ENCODE results near the gene IL17C. TPM values are rescaled to one million over a fixed set of nuclear protein-coding genes. Genes with fewer than 3 reads are reported as not detected.
A peak's percentile ranks its signal among the peaks of the same experiment; 100 is the strongest.

The IL17C gene
- total and polyA plus RNA-seq, 2 donors (not counting 1 experiment from before 2014, with no cell fraction given), result 1.3 to 1.5 TPM

GRCh38 chr16:88619859-88620815 lies 18.2 kb upstream of the IL17C start:
- no peaks in the 10 kb centered on the region for H3K27me3 Mint-ChIP-seq
- H3K27ac ChIP-seq (ENCODE audit: low read length in 2 of 2), result no peak overlapping the region
- no peaks in the 10 kb centered on the region for H3K9me3 ChIP-seq (ENCODE audit: control extremely low read depth in 1 of 3, control insufficient read depth in 2 of 3, insufficient read depth in 1 of 3, low read length in 2 of 3)
- no peak for DNase-seq
- intact Hi-C loops (cut with micrococcal nuclease), result no loop called here
- H3K4me1 Mint-ChIP-seq, result no peaks in the 10 kb centered on the region
- no peak overlapping the region for H2AFZ ChIP-seq (ENCODE audit: insufficient read depth, low read depth, low read length, poor library complexity, severe bottlenecking)
- ChIA-PET POLR2A (interaction anchor here (0.6 to 1.8 kb wide), 4 partner anchors 12 to 28 kb away, joined by 3 to 6 read pairs (median 4); no protein-coding TSS in a partner anchor), CTCF (interaction anchor here (0.6 kb wide), 1 partner anchor 46 kb away, joined by 6 read pairs; no protein-coding TSS in a partner anchor)
- no peak overlapping the region for H3K4me2 ChIP-seq (replicated peaks; ENCODE audit: low read depth, low read length, poor library complexity, severe bottlenecking)
- H3K4me1 ChIP-seq (ENCODE audit: control insufficient read depth in 2 of 2, insufficient read depth in 2 of 2, low read length in 2 of 2), result no peaks in the 10 kb centered on the region
- H3K9me3 Mint-ChIP-seq (ENCODE audit: insufficient read depth), result no peaks in the 10 kb centered on the region
- H3K4me3 Mint-ChIP-seq, result no peak overlapping the region
- no peaks in the 10 kb centered on the region for H3K27me3 ChIP-seq (replicated peaks in 1 of 4; ENCODE audit: control extremely low read depth in 1 of 4, control insufficient read depth in 3 of 4, insufficient read depth in 4 of 4, low read length in 3 of 4)
- H3K27ac Mint-ChIP-seq, result no peak overlapping the region
- TF ChIP-seq, protein P1, sequence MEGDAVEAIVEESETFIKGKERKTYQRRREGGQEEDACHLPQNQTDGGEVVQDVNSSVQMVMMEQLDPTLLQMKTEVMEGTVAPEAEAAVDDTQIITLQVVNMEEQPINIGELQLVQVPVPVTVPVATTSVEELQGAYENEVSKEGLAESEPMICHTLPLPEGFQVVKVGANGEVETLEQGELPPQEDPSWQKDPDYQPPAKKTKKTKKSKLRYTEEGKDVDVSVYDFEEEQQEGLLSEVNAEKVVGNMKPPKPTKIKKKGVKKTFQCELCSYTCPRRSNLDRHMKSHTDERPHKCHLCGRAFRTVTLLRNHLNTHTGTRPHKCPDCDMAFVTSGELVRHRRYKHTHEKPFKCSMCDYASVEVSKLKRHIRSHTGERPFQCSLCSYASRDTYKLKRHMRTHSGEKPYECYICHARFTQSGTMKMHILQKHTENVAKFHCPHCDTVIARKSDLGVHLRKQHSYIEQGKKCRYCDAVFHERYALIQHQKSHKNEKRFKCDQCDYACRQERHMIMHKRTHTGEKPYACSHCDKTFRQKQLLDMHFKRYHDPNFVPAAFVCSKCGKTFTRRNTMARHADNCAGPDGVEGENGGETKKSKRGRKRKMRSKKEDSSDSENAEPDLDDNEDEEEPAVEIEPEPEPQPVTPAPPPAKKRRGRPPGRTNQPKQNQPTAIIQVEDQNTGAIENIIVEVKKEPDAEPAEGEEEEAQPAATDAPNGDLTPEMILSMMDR (IDR thresholded peaks at IDR 0.05), result no peak
- TF ChIP-seq EZH2 (IDR thresholded peaks at IDR 0.05; ENCODE audit: borderline replicate concordance, insufficient read depth, low read depth, low read length, poor library complexity, severe bottlenecking), result no peak
- ATAC-seq (ENCODE audit: low read depth), result peak; percentile 28
- peaks cover 52% of the 10 kb centered on the region for H3K79me2 ChIP-seq (ENCODE audit: control insufficient read depth, insufficient read depth, low read length)
- peaks cover 78% of the 10 kb centered on the region for H4K20me1 ChIP-seq (ENCODE audit: control insufficient read depth, insufficient read depth, low read length, poor library complexity, severe bottlenecking)
- no peak overlapping the region for H3K9ac ChIP-seq (ENCODE audit: low read length)
- no peak overlapping the region for H3K4me3 ChIP-seq (ENCODE audit: control extremely low read depth in 1 of 5, extremely low read depth in 1 of 5, insufficient read depth in 1 of 5, low read depth in 2 of 5, low read length in 4 of 5)
- peaks cover 0 to 61% of the 10 kb centered on the region in 2 experiments for H3K36me3 ChIP-seq (replicated peaks in 1 of 2; ENCODE audit: control extremely low read depth in 1 of 2, control insufficient read depth in 1 of 2, extremely low read depth in 1 of 2, insufficient read depth in 2 of 2, low read length in 1 of 2)
- WGBS (ENCODE audit: insufficient coverage), result 93% methylated on average over 8 of the region's 14 CpGs

GRCh38 chr16:88622125-88622524 lies 16.2 kb upstream of the IL17C start:
- Histone ChIP-seq H3K27ac (ENCODE audit: low read length in 2 of 2) (no peak overlapping the region), H3K27me3 (replicated peaks in 1 of 4; ENCODE audit: control extremely low read depth in 1 of 4, control insufficient read depth in 3 of 4, insufficient read depth in 4 of 4, low read length in 3 of 4) (no peaks in the 10 kb centered on the region), H3K79me2 (ENCODE audit: control insufficient read depth, insufficient read depth, low read length) (peaks cover 33% of the 10 kb centered on the region), H3K9me3 (ENCODE audit: control extremely low read depth in 1 of 3, control insufficient read depth in 2 of 3, insufficient read depth in 1 of 3, low read length in 2 of 3) (no peaks in the 10 kb centered on the region), H3K4me3 (ENCODE audit: control extremely low read depth in 1 of 5, extremely low read depth in 1 of 5, insufficient read depth in 1 of 5, low read depth in 2 of 5, low read length in 4 of 5) (no peak overlapping the region), H3K9ac (ENCODE audit: low read length) (no peak overlapping the region), H3K36me3 (replicated peaks in 1 of 2; ENCODE audit: control extremely low read depth in 1 of 2, control insufficient read depth in 1 of 2, extremely low read depth in 1 of 2, insufficient read depth in 2 of 2, low read length in 1 of 2) (peaks cover 0 to 62% of the 10 kb centered on the region in 2 experiments), H2AFZ (ENCODE audit: insufficient read depth, low read depth, low read length, poor library complexity, severe bottlenecking) (no peak overlapping the region), H3K4me1 (ENCODE audit: control insufficient read depth in 2 of 2, insufficient read depth in 2 of 2, low read length in 2 of 2) (no peaks in the 10 kb centered on the region), H3K4me2 (replicated peaks; ENCODE audit: low read depth, low read length, poor library complexity, severe bottlenecking) (no peak overlapping the region), H4K20me1 (ENCODE audit: control insufficient read depth, insufficient read depth, low read length, poor library complexity, severe bottlenecking) (peaks cover 61% of the 10 kb centered on the region)
- no peaks in the 10 kb centered on the region for H3K4me1 Mint-ChIP-seq
- WGBS (ENCODE audit: insufficient coverage), result over 99% methylated on average over 19 of the region's 19 CpGs
- DNase-seq, result no peak
- H3K27me3 Mint-ChIP-seq, result no peaks in the 10 kb centered on the region
- no peak overlapping the region for H3K27ac Mint-ChIP-seq
- intact Hi-C loops (cut with micrococcal nuclease), result no loop called here
- ChIA-PET POLR2A (no interaction called here), CTCF (no interaction called here)
- H3K9me3 Mint-ChIP-seq (ENCODE audit: insufficient read depth), result no peaks in the 10 kb centered on the region
- no peak overlapping the region for H3K4me3 Mint-ChIP-seq
- TF ChIP-seq, protein P1 (IDR thresholded peaks at IDR 0.05), result no peak
- TF ChIP-seq EZH2 (IDR thresholded peaks at IDR 0.05; ENCODE audit: borderline replicate concordance, insufficient read depth, low read depth, low read length, poor library complexity, severe bottlenecking), result no peak
- ATAC-seq (ENCODE audit: low read depth), result no peak

Data from B cell (primary cell).